ENCODE results near the gene SCAI. TPM values are rescaled to one million over a fixed set of nuclear protein-coding genes. Genes with fewer than 3 reads are reported as not detected.

The SCAI gene
- total and polyA plus RNA-seq, 2 experiments from 2014 or later: 13.3 to 35.0 TPM

- Mint-ChIP-seq H3K36me3 (ENCODE audit: low read depth) (peaks cover 18% of the 10 kb centered on the region), H3K27me3 (ENCODE audit: insufficient read depth, low read depth, poor library complexity) (peaks cover 13% of the 10 kb centered on the region), H3K4me3 (peak overlapping the region; percentile 96), H3K4me1 (peaks cover 11% of the 10 kb centered on the region), H3K27ac (peak overlapping the region; percentile 96), H3K9me3 (no peaks in the 10 kb centered on the region)
- ATAC-seq: peak; percentile 69
- H3K27ac ChIP-seq (ENCODE audit: low read depth): peak overlapping the region; percentile 70
- DNase-seq (ENCODE audit: low spot score): peak; percentile 77
- no peaks in the 10 kb centered on the region; the same call in 1 of the 2 replicates for H4K20me1 ChIP-seq (replicated peaks; ENCODE audit: insufficient read depth)
- H3K36me3 ChIP-seq (ENCODE audit: insufficient read depth): no peaks in the 10 kb centered on the region
- peaks cover 46% of the 10 kb centered on the region for H3K79me2 ChIP-seq (replicated peaks; ENCODE audit: insufficient read depth)
- H2AFZ ChIP-seq: peak overlapping the region; percentile 73
- no peaks in the 10 kb centered on the region for H3K9me2 ChIP-seq (ENCODE audit: insufficient read depth)
- TF ChIP-seq ETS1 (IDR thresholded peaks at IDR 0.05) (no peak), JUNB (IDR thresholded peaks at IDR 0.05; ENCODE audit: unreplicated experiment) (no peak), CTCF (conservative IDR thresholded peaks at IDR 0.05; ENCODE audit: low read depth in 2 of 2) (peak in 1 of 2 experiments; percentile 31; a peak in 1 of 4 replicates), POLR2AphosphoS5 (IDR thresholded peaks at IDR 0.05; ENCODE audit: low read depth) (no peak), ZNF331 (CRISPR knock-in tag; IDR thresholded peaks at IDR 0.05; ENCODE audit: low read depth) (no peak), NANOG (IDR thresholded peaks at IDR 0.05; ENCODE audit: borderline replicate concordance) (no peak)
- H3K4me2 ChIP-seq: peak overlapping the region; percentile 89
- peaks cover 12% of the 10 kb centered on the region; the same call in 1 of the 2 replicates for H3K4me1 ChIP-seq (ENCODE audit: insufficient read depth)
- no peaks in the 10 kb centered on the region for H3K27me3 ChIP-seq (ENCODE audit: insufficient read depth)
- H3F3A ChIP-seq (replicated peaks; ENCODE audit: low read depth): no peaks in the 10 kb centered on the region
- H3K4me3 ChIP-seq: peak overlapping the region; percentile 81
These were observed 560 bp downstream of the SCAI start for GRCh38 chr9:125142560-125143376.

- ATAC-seq: no peak
- Histone ChIP-seq H3K79me2 (replicated peaks; ENCODE audit: insufficient read depth) (peaks cover 56% of the 10 kb centered on the region), H3F3A (replicated peaks; ENCODE audit: low read depth) (no peaks in the 10 kb centered on the region), H3K4me1 (ENCODE audit: insufficient read depth) (peaks cover 12% of the 10 kb centered on the region; the same call in 1 of the 2 replicates), H4K20me1 (replicated peaks; ENCODE audit: insufficient read depth) (no peaks in the 10 kb centered on the region; the same call in 1 of the 2 replicates), H3K4me3 (peak overlapping the region; percentile 81), H2AFZ (no peak overlapping the region), H3K4me2 (peak overlapping the region; percentile 89), H3K9me2 (ENCODE audit: insufficient read depth) (no peaks in the 10 kb centered on the region), H3K36me3 (ENCODE audit: insufficient read depth) (no peaks in the 10 kb centered on the region), H3K27me3 (ENCODE audit: insufficient read depth) (no peaks in the 10 kb centered on the region), H3K27ac (ENCODE audit: low read depth) (peak overlapping the region; percentile 70; the same call in 1 of the 2 replicates)
- H3K27ac Mint-ChIP-seq: no peak overlapping the region
- H3K4me3 Mint-ChIP-seq: peak overlapping the region; percentile 96
- peaks cover 11% of the 10 kb centered on the region for H3K4me1 Mint-ChIP-seq
- no peaks in the 10 kb centered on the region for H3K9me3 Mint-ChIP-seq
- no peak for DNase-seq (ENCODE audit: low spot score)
- H3K27me3 Mint-ChIP-seq (ENCODE audit: insufficient read depth, low read depth, poor library complexity): peaks cover 13% of the 10 kb centered on the region
- H3K36me3 Mint-ChIP-seq (ENCODE audit: low read depth): peaks cover 23% of the 10 kb centered on the region
- no peak for TF ChIP-seq ZNF331 (CRISPR knock-in tag; IDR thresholded peaks at IDR 0.05; ENCODE audit: low read depth)
- no peak for TF ChIP-seq ZNF114 (CRISPR knock-in tag; IDR thresholded peaks at IDR 0.05)
- TF ChIP-seq JUNB (IDR thresholded peaks at IDR 0.05; ENCODE audit: unreplicated experiment): no peak
- TF ChIP-seq CTCF (conservative IDR thresholded peaks at IDR 0.05; ENCODE audit: low read depth in 2 of 2): no peak
- TF ChIP-seq ZNF462 (CRISPR knock-in tag; IDR thresholded peaks at IDR 0.05): no peak
- TF ChIP-seq NANOG (IDR thresholded peaks at IDR 0.05; ENCODE audit: borderline replicate concordance): no peak
These were observed 1.6 kb downstream of the SCAI start for GRCh38 chr9:125141751-125142150.
